GM19397 (cell line): ENCODE results near the gene SLC44A5.
"Not testable (repeated sequence)": the region's sequence is repeated elsewhere in the genome, so short reads cannot be mapped to it uniquely, and the experiment has no call there.

Experiments
- ATAC-seq: cut with Tn5 transposase; IDR thresholded peaks from one replicate; pipeline ENCODE4 v1.9.1; 2021; ENCODE audit warnings: mild to moderate bottlenecking, moderate library complexity; ENCODE audit not compliant: unreplicated experiment

The SLC44A5 gene

DNA sequence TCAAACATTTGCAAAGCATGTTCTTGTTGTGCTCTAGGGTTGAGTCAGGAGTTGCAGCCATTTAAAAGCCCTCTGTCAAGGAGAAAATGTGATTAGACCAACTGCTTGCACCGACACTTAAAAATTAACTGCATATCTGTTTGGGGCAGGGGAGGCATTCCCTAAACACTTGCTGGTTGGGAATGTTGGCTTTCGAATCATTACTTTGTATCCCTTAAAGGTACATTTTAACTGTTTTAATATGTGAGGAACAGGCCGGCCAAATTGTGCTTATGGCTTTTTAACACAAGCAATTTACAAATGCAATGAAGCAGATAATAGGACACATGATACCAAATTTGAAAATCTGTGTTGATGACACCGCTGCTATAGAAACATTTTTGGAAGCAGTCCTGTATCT lies 317.6 kb downstream of the SLC44A5 start:
- no peak for ATAC-seq

DNA sequence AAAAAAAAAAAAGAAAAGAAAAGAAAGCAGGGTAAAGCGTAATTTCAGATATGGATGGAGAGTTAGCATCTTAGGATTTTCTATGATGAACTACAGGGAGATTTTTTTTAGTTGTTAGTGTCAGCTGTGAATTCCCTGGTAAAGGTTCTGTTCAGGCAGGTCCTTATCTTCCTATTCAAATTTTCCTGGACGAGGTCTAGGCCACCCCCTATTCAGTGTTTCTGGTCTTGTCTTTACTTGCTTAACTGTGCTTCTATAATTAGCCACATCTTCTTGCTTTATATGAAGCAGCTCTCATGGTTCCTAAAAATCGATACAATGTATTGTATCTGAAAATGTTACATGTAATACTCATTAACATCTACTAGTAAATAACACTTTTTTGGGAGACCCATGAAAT lies 318.9 kb downstream of the SLC44A5 start:
- no peak for ATAC-seq

DNA sequence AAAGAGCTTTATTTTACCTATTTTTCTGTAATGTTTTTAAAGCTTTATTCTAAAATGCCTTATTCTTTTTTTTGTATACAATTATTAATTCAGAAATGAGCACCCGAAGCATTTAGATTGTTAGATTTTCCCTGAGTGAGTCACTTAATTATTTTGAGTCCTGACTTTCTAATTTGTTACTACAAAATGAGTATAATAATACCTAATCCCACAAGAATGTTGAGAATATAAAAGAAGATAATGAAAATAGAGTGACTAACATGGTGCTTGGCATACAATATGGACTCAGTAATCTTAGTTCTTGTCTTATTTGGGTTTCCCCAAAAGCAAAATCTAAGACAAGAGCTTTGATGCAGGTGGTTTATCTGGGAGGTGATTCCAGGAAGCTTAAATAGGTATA lies 334.5 kb downstream of the SLC44A5 start:
- no peak for ATAC-seq

DNA sequence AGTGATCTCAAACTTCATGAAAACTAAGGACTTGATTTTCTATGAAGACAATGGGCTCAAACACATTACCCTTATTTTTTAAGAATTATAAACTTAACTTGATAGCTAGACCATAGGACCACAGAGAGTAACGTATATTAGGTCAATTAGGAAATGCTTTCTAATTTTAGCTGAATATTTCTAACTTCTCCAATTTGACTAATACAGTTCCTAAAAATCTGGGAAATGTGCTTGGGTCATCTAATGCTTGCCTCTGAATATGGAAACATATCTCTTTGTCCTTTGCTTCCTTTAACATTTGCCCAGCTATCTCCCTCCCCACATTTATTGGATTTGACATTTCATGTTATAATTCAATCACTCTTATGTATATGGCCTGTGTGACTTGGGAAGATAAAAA lies 335.3 kb downstream of the SLC44A5 start:
- no peak for ATAC-seq

DNA sequence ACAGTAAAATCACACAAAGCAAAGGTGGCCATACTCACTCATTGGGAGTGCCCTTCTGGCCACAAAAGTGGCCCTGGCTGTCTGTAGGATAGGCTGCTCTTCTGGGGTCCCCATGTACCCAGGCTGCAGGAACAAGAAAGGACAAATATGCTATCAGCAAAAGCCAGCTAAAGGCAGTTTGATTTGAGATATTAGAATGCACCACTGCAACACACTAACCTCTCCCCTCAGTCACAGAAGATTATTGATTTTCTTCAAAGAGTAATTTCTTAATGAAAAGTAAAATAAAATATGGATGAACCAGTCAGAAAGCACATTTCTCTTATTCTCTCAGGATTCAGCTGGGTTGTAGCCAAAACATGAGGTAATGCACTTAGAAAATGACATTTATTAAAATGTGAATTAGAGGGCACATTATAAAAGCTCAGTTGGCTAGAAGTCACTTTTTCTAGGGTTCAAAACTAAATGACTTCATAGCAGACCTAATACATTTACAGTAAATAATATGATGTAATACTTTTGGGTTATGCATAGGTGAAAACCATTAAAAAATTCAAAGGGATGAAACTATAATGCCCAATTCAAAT lies 335.9 kb downstream of the SLC44A5 start:
- no peak for ATAC-seq

DNA sequence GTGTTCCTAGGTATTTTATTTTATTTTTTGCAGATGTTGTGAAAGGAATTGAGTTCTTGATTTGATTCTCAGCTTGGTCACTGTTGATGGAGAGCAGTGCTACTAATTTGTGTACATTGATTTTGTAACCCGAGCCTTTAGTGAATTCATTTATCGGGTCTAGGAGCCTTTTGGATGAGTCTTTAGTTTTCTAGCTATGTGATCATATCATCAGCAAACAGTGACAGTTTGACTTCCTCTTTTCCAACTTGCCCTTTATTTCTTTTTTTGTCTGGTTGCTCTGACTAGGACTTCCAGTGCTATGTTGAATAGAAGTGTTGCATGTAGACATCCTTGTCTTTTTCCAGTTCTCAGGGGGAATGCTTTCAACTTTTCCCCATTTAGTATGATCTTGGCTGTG lies 337.8 kb downstream of the SLC44A5 start:
- ATAC-seq, result no peak

DNA sequence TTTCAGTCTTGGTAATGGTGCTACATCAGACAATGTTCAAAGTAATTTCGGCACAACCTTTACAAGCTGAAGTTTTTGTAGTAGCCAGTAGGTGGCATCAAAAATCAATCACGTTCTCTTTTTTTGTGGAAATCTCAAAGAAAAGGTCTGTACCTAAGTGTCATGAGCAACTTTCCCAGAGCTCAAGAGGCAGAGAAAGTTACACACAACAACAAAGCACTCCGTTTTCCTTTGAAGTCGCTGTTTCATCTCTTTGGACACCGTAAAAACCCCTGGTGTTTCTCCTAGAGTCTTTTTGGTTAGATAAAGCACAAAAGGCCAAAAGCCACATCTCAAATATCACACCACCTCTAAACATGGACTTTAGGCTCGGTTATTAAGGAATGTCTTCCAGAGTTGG lies 345.1 kb downstream of the SLC44A5 start:
- ATAC-seq, result no peak

DNA sequence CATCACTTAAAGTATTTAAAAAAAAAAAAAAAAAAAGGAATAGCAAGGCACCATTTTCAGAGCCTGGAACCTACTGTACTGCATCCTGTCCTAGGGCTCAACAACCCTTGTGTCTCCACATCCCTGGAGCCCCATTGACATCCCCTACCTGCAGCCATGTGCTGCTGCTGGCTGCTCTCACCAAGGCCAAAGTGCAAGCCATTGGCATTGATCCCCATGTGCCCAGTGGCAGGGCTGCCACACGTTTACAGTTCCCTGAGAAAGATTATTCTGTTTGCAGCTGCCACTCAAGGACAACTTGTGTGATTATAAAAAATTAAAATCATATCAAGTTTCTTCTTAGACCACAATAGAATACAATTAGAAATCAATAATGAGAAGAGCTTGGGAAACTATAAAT lies 346.8 kb downstream of the SLC44A5 start:
- no peak for ATAC-seq

DNA sequence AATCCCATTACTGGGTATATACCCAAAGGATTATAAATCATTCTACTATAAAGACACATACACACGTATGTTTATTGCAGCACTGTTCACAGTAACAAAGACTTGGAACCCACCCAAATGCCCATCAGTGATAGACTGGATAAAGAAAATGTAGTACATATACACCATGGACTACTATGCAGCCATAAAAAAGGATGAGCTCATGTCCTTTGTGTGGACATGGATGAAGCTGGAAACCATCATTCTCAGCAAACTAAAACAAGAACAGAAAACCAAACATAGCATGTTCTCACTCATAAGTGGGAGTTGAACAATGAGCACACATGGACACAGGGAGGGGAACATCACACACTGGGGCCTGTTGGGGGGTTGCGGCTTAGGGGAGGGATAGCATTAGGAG lies 347.3 kb downstream of the SLC44A5 start:
- ATAC-seq, result not testable (repeated sequence)

DNA sequence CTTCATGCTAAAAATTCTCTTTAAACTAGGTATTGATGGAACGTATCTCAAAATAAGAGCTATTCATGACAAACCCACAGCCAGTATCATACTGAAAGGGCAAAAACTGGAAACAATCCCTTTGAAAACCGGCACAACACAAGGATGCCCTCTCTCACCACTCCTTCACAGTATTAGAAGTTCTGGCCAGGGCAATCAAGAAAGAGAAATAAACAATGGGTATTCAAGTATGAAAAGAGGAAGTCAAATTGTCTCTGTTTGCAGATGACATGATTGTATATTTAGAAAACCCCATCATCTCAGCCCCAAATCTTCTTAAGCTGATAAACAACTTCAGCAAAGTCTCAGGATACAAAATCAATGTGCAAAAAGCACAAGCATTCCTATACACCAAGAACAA lies 349.0 kb downstream of the SLC44A5 start:
- not testable (repeated sequence) for ATAC-seq

DNA sequence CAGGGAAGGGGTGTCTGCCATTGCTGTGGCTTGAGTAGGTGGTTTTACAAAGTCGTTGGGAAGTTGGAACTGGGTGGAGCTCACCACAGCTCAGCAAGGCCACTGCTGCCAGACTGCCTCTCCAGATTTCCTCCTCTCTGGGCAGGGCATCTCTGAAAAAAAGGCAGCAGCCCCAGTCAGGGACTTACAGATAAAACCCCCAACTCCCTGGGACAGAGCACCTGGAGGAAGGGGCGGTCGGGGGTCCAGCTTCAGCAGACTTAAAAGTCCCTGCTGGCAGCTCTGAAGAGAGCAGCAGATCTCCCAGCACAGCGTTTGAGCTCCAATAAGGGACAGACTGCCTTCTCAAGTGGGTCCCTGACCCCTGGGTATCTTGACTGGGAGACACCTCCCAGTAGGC lies 352.6 kb downstream of the SLC44A5 start:
- no peak for ATAC-seq

DNA sequence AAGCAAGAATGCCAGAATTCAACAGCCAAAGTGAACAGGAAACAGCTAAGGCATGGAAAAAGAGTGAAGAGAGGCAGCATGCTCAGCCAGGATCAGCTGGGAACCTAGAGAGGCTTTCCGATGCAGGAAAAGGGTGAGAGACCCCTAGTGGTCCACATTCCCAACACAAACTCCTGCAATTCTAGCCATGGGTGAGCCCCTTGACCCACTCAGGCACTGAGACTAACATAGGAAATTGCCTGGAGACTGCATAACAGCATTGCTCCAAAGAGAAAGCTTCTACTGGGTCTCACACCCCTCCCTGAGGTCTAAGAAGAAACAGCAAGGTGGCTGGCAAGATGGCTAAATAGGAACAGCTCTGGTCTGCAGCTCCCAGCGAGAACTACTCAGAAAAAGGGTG lies 353.5 kb downstream of the SLC44A5 start:
- ATAC-seq, result no peak

DNA sequence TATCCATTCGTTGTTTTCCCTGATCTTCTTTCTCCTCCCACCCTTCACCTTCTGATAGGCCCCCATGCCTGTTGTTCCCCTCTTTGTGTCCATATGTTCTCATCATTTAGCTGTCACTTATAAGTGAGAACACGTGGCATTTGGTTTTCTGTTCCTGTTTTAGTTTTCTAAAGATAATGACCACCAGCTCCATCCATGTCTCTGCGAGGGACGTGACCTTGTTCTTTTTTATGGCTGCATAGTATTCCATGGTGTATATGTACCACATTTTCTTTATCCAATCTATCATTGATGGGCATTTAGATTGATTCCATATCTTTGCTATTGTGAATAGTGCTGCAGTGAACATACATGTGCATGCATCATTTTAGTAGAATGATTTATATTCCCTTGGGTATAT lies 360.8 kb downstream of the SLC44A5 start:
- ATAC-seq, result not testable (repeated sequence)

DNA sequence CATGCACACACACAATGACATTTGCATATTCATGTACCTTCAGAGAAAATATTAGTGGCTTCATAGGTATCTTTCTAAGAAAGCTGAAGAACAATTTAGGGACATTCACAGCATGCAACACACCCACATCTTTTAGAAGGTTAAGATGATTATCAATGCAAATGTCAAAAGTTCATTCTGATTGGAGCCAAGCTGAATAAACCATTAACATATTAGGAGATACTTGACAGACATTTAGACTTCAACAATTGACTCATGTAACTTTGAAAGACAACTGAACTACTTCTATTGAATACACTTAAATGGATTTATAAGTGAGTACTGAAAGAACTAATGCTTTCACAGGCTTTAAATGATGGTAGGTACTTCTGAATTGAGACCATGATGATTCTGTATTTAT lies 365.7 kb downstream of the SLC44A5 start:
- ATAC-seq, result no peak

DNA sequence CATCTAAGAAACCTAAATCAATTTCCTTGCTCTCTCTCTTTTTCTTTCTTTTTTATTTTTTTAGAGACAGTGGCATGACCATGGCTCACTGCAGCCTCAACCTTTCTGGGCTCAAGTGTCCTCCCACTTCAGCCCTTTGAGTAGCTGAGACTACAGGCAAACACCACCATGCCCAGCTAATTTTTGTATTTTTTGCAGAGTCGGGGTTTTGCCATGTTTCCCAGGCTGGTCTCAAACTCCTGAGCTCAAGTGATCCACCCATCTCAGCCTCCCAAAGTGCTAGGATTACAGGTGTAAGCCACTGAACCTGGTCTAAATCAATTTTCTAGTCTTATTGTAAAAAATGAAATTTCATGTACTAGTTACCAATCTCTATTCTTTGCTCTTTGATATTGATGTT lies 367.8 kb downstream of the SLC44A5 start:
- ATAC-seq, result no peak

DNA sequence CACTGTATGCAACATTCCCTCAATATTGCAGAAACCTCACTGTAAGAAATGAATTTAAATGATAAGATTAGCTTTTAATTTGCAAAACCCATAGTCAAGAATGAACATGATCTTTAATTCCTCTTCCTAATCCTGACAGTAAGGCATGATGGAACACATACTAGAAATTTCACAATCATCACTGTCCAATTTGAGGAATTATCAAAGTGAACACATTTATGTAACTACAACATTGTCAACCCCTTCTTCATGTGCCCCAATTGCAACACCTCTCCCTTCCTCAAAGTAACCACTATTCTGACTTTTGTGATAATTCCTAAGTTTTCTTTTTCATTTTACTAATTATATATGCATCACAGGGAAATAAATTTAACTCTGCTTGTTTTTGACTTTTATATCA lies 373.6 kb downstream of the SLC44A5 start:
- ATAC-seq, result no peak

DNA sequence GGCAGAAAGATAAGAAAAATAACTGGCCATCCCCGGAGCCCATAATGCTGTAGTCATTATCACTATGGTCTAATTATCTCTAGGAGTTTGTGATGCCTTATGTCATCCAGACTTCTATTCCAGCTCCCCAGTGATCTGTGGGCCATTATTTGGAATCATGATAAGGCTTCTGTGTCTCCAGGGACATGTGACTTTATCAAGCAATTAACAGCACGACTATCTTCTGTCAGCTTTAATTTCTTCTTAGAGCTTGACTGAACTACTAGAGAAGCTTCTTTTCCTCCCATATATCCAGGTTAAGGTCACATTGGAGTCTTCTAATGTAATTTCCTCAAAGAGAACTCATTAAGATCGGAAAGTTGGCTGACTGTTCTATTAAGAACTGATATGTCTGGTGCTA lies 376.4 kb downstream of the SLC44A5 start:
- ATAC-seq, result no peak

DNA sequence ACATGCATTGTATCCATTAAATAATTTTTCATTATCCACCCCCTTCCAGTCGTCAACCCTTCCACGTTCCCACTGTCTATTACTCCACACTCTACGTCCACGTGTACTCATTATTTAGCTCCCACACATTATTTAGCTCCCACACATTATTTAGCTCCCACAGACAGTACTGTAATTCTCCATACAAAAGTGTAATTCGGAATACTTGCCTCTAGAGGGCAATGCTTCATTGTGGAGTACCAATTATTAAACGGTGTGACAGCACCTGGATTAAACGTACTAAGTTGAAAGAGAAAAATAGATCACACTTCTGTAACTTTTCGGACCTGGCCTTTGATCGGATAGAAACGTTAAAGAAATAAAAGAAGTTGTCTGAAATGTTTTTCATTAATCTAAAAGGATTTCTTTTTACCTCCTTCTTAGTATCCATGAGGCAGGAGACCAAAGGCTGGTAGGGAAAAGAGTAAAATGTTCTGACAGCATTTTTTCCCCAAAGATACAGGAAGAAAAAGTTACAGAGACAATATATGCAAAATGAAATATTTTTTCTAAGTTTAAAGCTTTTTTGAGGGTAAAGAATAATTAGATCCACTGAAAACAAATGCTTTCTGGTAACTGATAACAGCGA lies 377.5 kb downstream of the SLC44A5 start:
- ATAC-seq, result peak; percentile 83

DNA sequence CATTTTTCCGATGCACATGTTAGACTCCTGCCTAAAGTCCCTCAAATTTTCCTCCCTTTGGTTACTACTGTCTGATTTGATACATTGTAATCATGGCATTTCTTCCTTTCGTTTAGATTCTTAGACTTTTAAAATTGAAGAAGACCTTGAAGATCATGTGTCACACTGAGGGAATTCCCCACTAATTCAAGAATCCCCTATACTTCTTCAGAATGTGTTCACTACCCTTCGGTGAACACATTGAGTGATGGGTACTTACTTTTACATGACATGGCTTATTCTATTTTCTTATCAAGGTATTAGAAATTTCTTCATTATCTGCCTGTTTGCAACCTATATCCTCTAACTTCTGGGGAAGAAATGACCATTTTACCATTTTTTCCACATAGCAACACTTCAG lies 390.8 kb downstream of the SLC44A5 start:
- ATAC-seq, result no peak

DNA sequence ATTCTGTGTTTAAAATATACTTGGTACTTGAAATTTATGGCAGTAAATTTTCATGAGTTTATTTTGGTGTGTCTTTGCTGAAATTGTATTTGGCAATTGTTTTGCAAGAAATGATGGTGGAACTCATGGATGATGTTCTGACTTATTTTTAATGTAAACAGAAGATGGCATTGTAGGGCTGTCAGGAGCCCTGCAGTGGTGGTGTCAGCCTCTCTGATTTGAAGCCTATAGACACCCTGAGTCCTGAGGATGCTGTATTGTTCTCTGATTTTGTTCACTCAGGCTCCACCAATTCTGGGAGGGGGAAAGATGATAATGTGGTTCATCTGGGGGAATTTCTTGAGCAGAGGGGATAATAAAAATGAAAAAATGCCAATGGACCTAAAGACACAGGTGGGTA lies 396.9 kb downstream of the SLC44A5 start:
- ATAC-seq, result no peak

DNA sequence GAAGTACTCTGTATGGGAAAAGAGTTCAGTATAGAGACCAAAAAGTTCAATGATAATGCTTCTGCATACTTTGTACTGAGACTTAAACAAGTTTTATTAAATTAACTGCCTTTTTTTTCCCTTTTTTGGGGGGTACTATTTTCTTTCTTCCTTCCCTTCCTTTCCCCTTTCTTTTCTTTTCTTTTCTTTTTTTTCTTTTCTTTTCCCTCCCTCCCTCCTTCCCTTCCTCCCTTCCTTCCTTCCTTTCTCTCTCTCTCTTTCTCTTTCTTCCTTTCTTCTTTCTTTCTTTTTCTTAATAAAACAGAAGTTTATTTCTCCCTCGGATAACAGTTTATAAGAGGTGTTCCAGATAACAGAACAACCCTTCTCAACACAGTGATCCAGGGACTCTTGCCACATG lies 399.3 kb downstream of the SLC44A5 start:
- ATAC-seq, result no peak

DNA sequence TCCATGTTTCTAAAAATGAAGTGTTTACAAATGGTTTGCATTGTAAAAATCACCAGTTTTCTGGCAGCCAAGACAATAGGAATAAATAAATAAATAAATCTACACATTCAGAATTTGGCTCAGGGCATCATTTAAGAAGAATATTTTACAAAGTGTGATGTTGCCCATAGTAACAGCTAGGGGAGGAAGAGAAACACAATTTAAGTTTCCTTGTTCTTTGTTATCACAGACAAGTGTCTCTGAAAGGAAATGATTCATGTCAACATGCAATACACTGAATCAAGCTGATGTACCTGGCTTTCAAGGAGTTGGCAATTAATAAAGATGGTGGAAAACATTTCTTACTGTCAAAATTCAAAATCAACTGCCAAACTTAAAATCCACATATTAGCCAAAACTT lies 402.1 kb downstream of the SLC44A5 start:
- ATAC-seq, result no peak
